Liver (tissue), 2 donors: ENCODE results near the gene SCUBE1.

Experiments used
- GABPA ChIP-seq, 2 donors: IDR thresholded peaks in 1 of 2; conservative IDR thresholded peaks in 1 of 2; 2 replicates each; pipeline ENCODE4 v1.6.1; 2016; ENCODE audit warnings: antibody characterized with exemption in 2 of 2, mild to moderate bottlenecking in 1 of 2, moderate library complexity in 1 of 2
- YY1 ChIP-seq: IDR thresholded peaks from 2 replicates; pipeline ENCODE4 v1.6.1; 2016; ENCODE audit warnings: antibody characterized with exemption, mild to moderate bottlenecking
- donor health status: healthy.

- no peak for TF ChIP-seq GABPA (IDR thresholded peaks at IDR 0.05 in 1 of 2, conservative IDR thresholded peaks at IDR 0.05 in 1 of 2)
- no peak for TF ChIP-seq YY1
These were observed 2.2 kb upstream of the SCUBE1 start for GRCh38 chr22:43345356-43345755.
